ENCODE data around the gene WNT6.

WNT6 gene

GRCh38 chr2:218859556-218859987, at the start of gene WNT6:
Gene WNT6, plus strand, starts transcription at chr2:218859805. Its CDS starts 233 bp downstream, at chr2:218860038.
- no peak for DNase-seq

GRCh38 chr2:218810256-218810655, 49.3 kb upstream of the WNT6 start:
- DNase-seq = no peak

- no peak for DNase-seq
These were observed 48.2 kb upstream of the WNT6 start for GRCh38 chr2:218811382-218811781.

GRCh38 chr2:218812096-218812815, 47.3 kb upstream of the WNT6 start:
- no peak for DNase-seq

GRCh38 chr2:218812861-218813260, 46.7 kb upstream of the WNT6 start:
- DNase-seq = no peak

GRCh38 chr2:218813771-218814460, 45.7 kb upstream of the WNT6 start:
- no peak for DNase-seq

- DNase-seq = no peak
These were observed 44.9 kb upstream of the WNT6 start for GRCh38 chr2:218814540-218815243.

GRCh38 chr2:218815244-218815637, 44.4 kb upstream of the WNT6 start:
- no peak for DNase-seq

GRCh38 chr2:218815649-218816048, 44.0 kb upstream of the WNT6 start:
- no peak for DNase-seq

GRCh38 chr2:218816561-218817011, 43.0 kb upstream of the WNT6 start:
- DNase-seq = no peak

GRCh38 chr2:218819093-218819492, 40.5 kb upstream of the WNT6 start:
- no peak for DNase-seq

- DNase-seq = no peak
These were observed 38.7 kb upstream of the WNT6 start for GRCh38 chr2:218820746-218821369.

GRCh38 chr2:218821605-218822211, 37.9 kb upstream of the WNT6 start:
- DNase-seq = no peak

GRCh38 chr2:218822622-218823021, 37.0 kb upstream of the WNT6 start:
- DNase-seq = no peak

- DNase-seq = no peak
These were observed 36.3 kb upstream of the WNT6 start for GRCh38 chr2:218823196-218823855.

- no peak for DNase-seq
These were observed 35.6 kb upstream of the WNT6 start for GRCh38 chr2:218824004-218824403.

GRCh38 chr2:218826791-218827190, 32.8 kb upstream of the WNT6 start:
- DNase-seq = no peak

- no peak for DNase-seq
These were observed 31.7 kb upstream of the WNT6 start for GRCh38 chr2:218827701-218828476.

- DNase-seq = no peak
These were observed 31.2 kb upstream of the WNT6 start for GRCh38 chr2:218828477-218828778.

GRCh38 chr2:218829868-218830451, 29.6 kb upstream of the WNT6 start:
- no peak for DNase-seq
